HFF-Myc (cell line): ENCODE results near the gene NAPB.

Experiments used
- DNase-seq: peaks from one replicate; pipeline ENCODE4 v3.0.0-alpha.2; 2011; ENCODE audit warnings: low read depth; ENCODE audit errors: extremely low read depth
- H3K4me3 ChIP-seq: replicated peaks from 2 replicates; pipeline ENCODE4 v1.5.1; 2011; ENCODE audit warnings: low read depth, mild to moderate bottlenecking, control low read depth, low read length
- CTCF ChIP-seq: IDR thresholded peaks from 2 replicates; pipeline ENCODE4 v1.5.1; 2012; ENCODE audit warnings: mild to moderate bottlenecking, low read depth, low read length, control low read depth; ENCODE audit errors: missing control alignments

The NAPB gene

GRCh38 chr20:23425129-23425528 is 3.8 kb upstream of the NAPB start:
- no peak for DNase-seq
- H3K4me3 ChIP-seq = no peak overlapping the region
- TF ChIP-seq CTCF = no peak

- no peak for TF ChIP-seq CTCF
- H3K4me3 ChIP-seq = peak overlapping the region; percentile 92
- DNase-seq = no peak
Measured at GRCh38 chr20:23419995-23420901, 1.0 kb downstream of the NAPB start.

GRCh38 chr20:23419657-23419994 is 1.7 kb downstream of the NAPB start:
- peak overlapping the region; percentile 92 for H3K4me3 ChIP-seq
- no peak for DNase-seq
- TF ChIP-seq CTCF = no peak

GRCh38 chr20:23417861-23418260 is 3.4 kb downstream of the NAPB start:
- no peak overlapping the region for H3K4me3 ChIP-seq
- TF ChIP-seq CTCF = no peak
- no peak for DNase-seq

GRCh38 chr20:23415959-23416583 is 5.2 kb downstream of the NAPB start:
- DNase-seq = no peak
- no peak overlapping the region for H3K4me3 ChIP-seq
- TF ChIP-seq CTCF = no peak

- TF ChIP-seq CTCF = no peak
- no peak for DNase-seq
- no peak overlapping the region for H3K4me3 ChIP-seq
Measured at GRCh38 chr20:23415555-23415954, 5.7 kb downstream of the NAPB start.
